Naive thymus-derived CD8-positive, alpha-beta T cell (primary cell): Measurements from ENCODE around the gene ZNF710. TPM values are rescaled to one million over a fixed set of nuclear protein-coding genes. Genes with fewer than 3 reads are reported as not detected.

ENCODE experiments used
- microRNA-seq: library from miRNA; unstranded; fragments of <30 nt; microRNA quantifications from one replicate; pipeline ENCODE4 v1.2.0, GENCODE V29; 2022; ENCODE audit warnings: borderline microRNAs expressed
- polyA plus RNA-seq, 3 donors: library from polyadenylated mRNA; unstranded; fragments of 300-500 nt; fragmentation: Illumina TruSeq; gene quantifications; one replicate each; pipeline ENCODE4 v1.2.3, GENCODE V29; 2021
- total RNA-seq, 8 experiments: library from RNA in 2 of 8; stranded (reverse) in 2 of 8; gene quantifications; one replicate each; pipeline ENCODE4 v1.2.3 and lab custom pipeline; 2021 to 2026

ZNF710 gene
- total and polyA plus RNA-seq, 5 experiments from 2014 or later, result 0.23 to 14.5 (median 1.8) TPM

Small RNA genes within 50 kb of the gene (microRNA-seq; reads per million reads assigned to microRNA genes)
- gene MIR3174, result not detected

Other genes starting within 250 kb of the ZNF710 start
- gene MESP2, start 225.0 kb upstream of the ZNF710 start, total RNA-seq, result not detected
- not detected for gene MESP2, start 225.0 kb upstream of the ZNF710 start, polyA plus RNA-seq
- 1 to 10 TPM in 1 of 2 experiments, under 1 TPM in 1; 0.88 to 1.1 TPM for gene ANPEP, start 186.5 kb upstream of the ZNF710 start, total RNA-seq
- under 1 TPM in 1 of 3 donors, not detected in 2; 0.06 TPM for gene ANPEP, start 186.5 kb upstream of the ZNF710 start, polyA plus RNA-seq
- 10 to 100 TPM; 29.4 to 38.9 TPM for gene AP3S2, start 107.3 kb upstream of the ZNF710 start, total RNA-seq
- 10 to 100 TPM; 30.7 to 40.7 (median 36.9) TPM for gene AP3S2, start 107.3 kb upstream of the ZNF710 start, polyA plus RNA-seq
- under 1 TPM in 1 of 2 experiments, not detected in 1; 0.14 TPM for gene ARPIN, start 88.4 kb upstream of the ZNF710 start, total RNA-seq
- gene ARPIN, start 88.4 kb upstream of the ZNF710 start, polyA plus RNA-seq, result not detected
- gene IDH2, start 101.1 kb downstream of the ZNF710 start, total RNA-seq, result 10 to 100 TPM; 26.9 to 29.6 TPM
- 10 to 100 TPM; 71.5 to 97.7 (median 80.1) TPM for gene IDH2, start 101.1 kb downstream of the ZNF710 start, polyA plus RNA-seq
- 10 to 100 TPM; 19.8 to 25.1 TPM for gene SEMA4B, start 200.0 kb downstream of the ZNF710 start, total RNA-seq
- gene SEMA4B, start 200.0 kb downstream of the ZNF710 start, polyA plus RNA-seq, result 1 to 10 TPM; 4.1 to 6.8 (median 5.0) TPM
- gene CIB1, start 232.6 kb downstream of the ZNF710 start, total RNA-seq, result 100 to 1,000 TPM; 110 TPM
- gene CIB1, start 232.6 kb downstream of the ZNF710 start, polyA plus RNA-seq, result 100 to 1,000 TPM; 232 to 246 (median 232) TPM
- 10 to 100 TPM; 12.0 to 12.4 TPM for gene GDPGP1, start 232.9 kb downstream of the ZNF710 start, total RNA-seq
- gene GDPGP1, start 232.9 kb downstream of the ZNF710 start, polyA plus RNA-seq, result 1 to 10 TPM in 2 of 3 donors, under 1 TPM in 1; 0.50 to 2.2 (median 1.3) TPM
- 1 to 10 TPM in 1 of 2 experiments, under 1 TPM in 1; 0.71 to 1.0 TPM for gene TTLL13, start 248.2 kb downstream of the ZNF710 start, total RNA-seq
- not detected for gene TTLL13, start 248.2 kb downstream of the ZNF710 start, polyA plus RNA-seq